ENCODE data around the gene TMEM184C.

The TMEM184C gene

DNA sequence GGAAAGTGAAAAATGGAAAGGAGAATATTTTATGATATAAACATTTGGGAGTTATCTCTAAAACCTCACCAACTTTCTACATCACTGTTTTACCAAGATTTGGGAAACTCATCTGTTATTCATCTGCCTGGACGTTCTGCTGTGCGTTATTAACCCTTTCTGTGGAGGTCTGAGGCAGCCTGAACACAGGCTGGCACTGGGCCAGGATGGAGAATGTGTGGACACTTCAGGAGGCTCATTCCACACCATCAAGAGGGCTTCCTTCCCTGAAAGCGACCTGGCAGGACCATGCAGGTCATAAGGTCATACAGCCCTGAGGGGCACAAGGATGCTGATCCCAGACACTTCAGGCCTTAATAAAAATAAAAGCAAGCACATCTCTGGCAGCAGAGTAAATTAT lies 31.2 kb upstream of the TMEM184C start:
- Histone ChIP-seq H3K4me3 (ENCODE audit: low read length) (no peak overlapping the region), H3K9me2 (replicated peaks; ENCODE audit: control insufficient read depth, low read length) (no peaks in the 10 kb centered on the region), H3F3A (ENCODE audit: control insufficient read depth, insufficient read depth) (no peaks in the 10 kb centered on the region), H3K27ac (ENCODE audit: low read depth, low read length) (no peak overlapping the region), H3K4me2 (ENCODE audit: low read length) (no peak overlapping the region), H3K4me1 (ENCODE audit: control insufficient read depth, low read length) (no peaks in the 10 kb centered on the region), H3K27me3 (ENCODE audit: control insufficient read depth, low read length) (peaks cover 10% of the 10 kb centered on the region), H3K9me3 (ENCODE audit: control insufficient read depth, insufficient read depth, low read length) (no peaks in the 10 kb centered on the region), H4K20me1 (ENCODE audit: control insufficient read depth, insufficient read depth, low read depth, low read length) (no peaks in the 10 kb centered on the region), H3K79me2 (ENCODE audit: control insufficient read depth, low read length) (no peaks in the 10 kb centered on the region), H3K36me3 (ENCODE audit: control insufficient read depth, low read length) (no peaks in the 10 kb centered on the region)
- no peak for TF ChIP-seq EZH2phosphoT487 (IDR thresholded peaks at IDR 0.05; ENCODE audit: borderline replicate concordance, low read length)
- no peak for TF ChIP-seq CTCF (IDR thresholded peaks at IDR 0.05; ENCODE audit: low read depth, low read length, poor library complexity, severe bottlenecking)

DNA sequence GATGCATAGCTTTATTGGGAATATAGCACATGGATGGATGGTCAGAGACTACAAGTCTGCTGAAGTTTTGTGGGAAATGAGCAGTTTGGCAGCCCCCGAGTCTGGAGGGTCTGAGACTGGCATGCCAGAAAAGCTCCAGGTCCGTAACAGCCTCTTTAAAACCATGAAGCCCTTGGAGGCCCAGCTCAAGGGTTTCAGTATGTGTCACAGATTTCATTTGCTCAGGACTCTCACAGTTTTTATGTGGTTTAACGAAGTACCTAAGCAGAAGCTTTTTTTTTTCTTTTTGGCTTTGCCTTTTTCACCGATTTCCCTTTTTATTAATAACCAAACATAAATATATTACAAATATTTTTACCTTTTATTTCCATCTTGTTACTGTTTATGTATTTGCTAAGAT lies 30.6 kb upstream of the TMEM184C start:
- Histone ChIP-seq H3K36me3 (ENCODE audit: control insufficient read depth, low read length) (no peaks in the 10 kb centered on the region), H3K4me2 (ENCODE audit: low read length) (no peak overlapping the region), H3K4me3 (ENCODE audit: low read length) (no peak overlapping the region), H3K4me1 (ENCODE audit: control insufficient read depth, low read length) (no peaks in the 10 kb centered on the region), H3F3A (ENCODE audit: control insufficient read depth, insufficient read depth) (no peaks in the 10 kb centered on the region), H3K79me2 (ENCODE audit: control insufficient read depth, low read length) (no peaks in the 10 kb centered on the region), H4K20me1 (ENCODE audit: control insufficient read depth, insufficient read depth, low read depth, low read length) (no peaks in the 10 kb centered on the region), H3K27ac (ENCODE audit: low read depth, low read length) (no peak overlapping the region), H3K9me2 (replicated peaks; ENCODE audit: control insufficient read depth, low read length) (no peaks in the 10 kb centered on the region), H3K9me3 (ENCODE audit: control insufficient read depth, insufficient read depth, low read length) (no peaks in the 10 kb centered on the region), H3K27me3 (ENCODE audit: control insufficient read depth, low read length) (peaks cover 10% of the 10 kb centered on the region)
- TF ChIP-seq CTCF (IDR thresholded peaks at IDR 0.05; ENCODE audit: low read depth, low read length, poor library complexity, severe bottlenecking) (no peak), EZH2phosphoT487 (IDR thresholded peaks at IDR 0.05; ENCODE audit: borderline replicate concordance, low read length) (no peak)

- Histone ChIP-seq H3K4me2 (ENCODE audit: low read length) (no peak overlapping the region), H3K36me3 (ENCODE audit: control insufficient read depth, low read length) (no peaks in the 10 kb centered on the region), H3K9me2 (replicated peaks; ENCODE audit: control insufficient read depth, low read length) (no peaks in the 10 kb centered on the region), H3K4me3 (ENCODE audit: low read length) (no peak overlapping the region), H3F3A (ENCODE audit: control insufficient read depth, insufficient read depth) (no peaks in the 10 kb centered on the region), H3K4me1 (ENCODE audit: control insufficient read depth, low read length) (no peaks in the 10 kb centered on the region), H3K27me3 (ENCODE audit: control insufficient read depth, low read length) (peaks cover 10% of the 10 kb centered on the region), H4K20me1 (ENCODE audit: control insufficient read depth, insufficient read depth, low read depth, low read length) (no peaks in the 10 kb centered on the region), H3K27ac (ENCODE audit: low read depth, low read length) (no peak overlapping the region), H3K9me3 (ENCODE audit: control insufficient read depth, insufficient read depth, low read length) (no peaks in the 10 kb centered on the region), H3K79me2 (ENCODE audit: control insufficient read depth, low read length) (no peaks in the 10 kb centered on the region)
- TF ChIP-seq CTCF (IDR thresholded peaks at IDR 0.05; ENCODE audit: low read depth, low read length, poor library complexity, severe bottlenecking) (no peak), EZH2phosphoT487 (IDR thresholded peaks at IDR 0.05; ENCODE audit: borderline replicate concordance, low read length) (no peak)
Observed at GRCh38 chr4:147587041-147587440, 30.2 kb upstream of the TMEM184C start.

DNA sequence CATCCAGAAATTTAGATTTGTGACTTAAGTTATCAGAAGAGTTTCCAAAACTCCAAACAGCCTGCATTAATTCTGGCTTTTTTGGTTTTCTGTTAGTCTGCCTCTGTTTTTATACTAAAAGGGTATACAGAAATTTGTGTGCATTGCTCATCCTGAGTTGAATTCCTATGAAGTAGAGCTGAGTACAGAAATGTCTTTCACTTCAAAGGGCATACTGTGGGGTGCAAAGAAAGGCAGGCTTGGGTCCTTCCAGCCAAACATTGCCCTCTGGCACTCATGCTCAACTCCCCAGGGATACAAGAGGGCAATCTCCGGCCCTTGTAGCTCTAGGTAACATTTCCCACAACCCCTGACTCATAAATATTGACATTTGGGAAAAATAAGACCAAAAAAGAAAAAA lies 27.6 kb upstream of the TMEM184C start:
- Histone ChIP-seq H3K4me2 (ENCODE audit: low read length) (no peak overlapping the region), H3K4me3 (ENCODE audit: low read length) (no peak overlapping the region), H3K36me3 (ENCODE audit: control insufficient read depth, low read length) (no peaks in the 10 kb centered on the region), H3K9me2 (replicated peaks; ENCODE audit: control insufficient read depth, low read length) (no peaks in the 10 kb centered on the region), H3K4me1 (ENCODE audit: control insufficient read depth, low read length) (no peaks in the 10 kb centered on the region), H3K27ac (ENCODE audit: low read depth, low read length) (no peak overlapping the region), H3F3A (ENCODE audit: control insufficient read depth, insufficient read depth) (no peaks in the 10 kb centered on the region), H3K27me3 (ENCODE audit: control insufficient read depth, low read length) (peaks cover 10% of the 10 kb centered on the region), H3K79me2 (ENCODE audit: control insufficient read depth, low read length) (no peaks in the 10 kb centered on the region), H3K9me3 (ENCODE audit: control insufficient read depth, insufficient read depth, low read length) (no peaks in the 10 kb centered on the region), H4K20me1 (ENCODE audit: control insufficient read depth, insufficient read depth, low read depth, low read length) (no peaks in the 10 kb centered on the region)
- no peak for TF ChIP-seq EZH2phosphoT487 (IDR thresholded peaks at IDR 0.05; ENCODE audit: borderline replicate concordance, low read length)
- TF ChIP-seq CTCF (IDR thresholded peaks at IDR 0.05; ENCODE audit: low read depth, low read length, poor library complexity, severe bottlenecking): no peak

Data from DOHH2 (cell line).